Tibial nerve (tissue), 4 donors: ENCODE results near the gene SDK2.
"Not testable (repeated sequence)": the region's sequence is repeated elsewhere in the genome, so short reads cannot be mapped to it uniquely, and the experiment has no call there.

Source experiments
- CTCF ChIP-seq, 5 experiments: fragments of 200-600 bp in 3 of 5; fragments of 450-650 bp in 2 of 5; sonication (generic) in 3 of 5; IDR thresholded peaks; one replicate each; pipeline ENCODE4 v1.5.1; 2016 to 2019; ENCODE audit warnings: antibody characterized with exemption in 5 of 5, mild to moderate bottlenecking in 3 of 5, moderate library complexity in 2 of 5
- EP300 ChIP-seq, 2 donors: sonication (generic); formaldehyde crosslinking; IDR thresholded peaks; one replicate each; pipeline ENCODE4 v1.6.1; 2017; ENCODE audit warnings: antibody characterized with exemption in 2 of 2, mild to moderate bottlenecking in 1 of 2
- POLR2A ChIP-seq, 2 donors: fragments of 450-650 bp; IDR thresholded peaks; one replicate each; pipeline ENCODE4 v1.6.1; 2017; ENCODE audit warnings: antibody characterized with exemption in 2 of 2, mild to moderate bottlenecking in 2 of 2, moderate library complexity in 2 of 2

- peak; percentile 82 to 97 (median 91) for TF ChIP-seq CTCF (IDR thresholded peaks at IDR 0.05)
- not testable (repeated sequence) for TF ChIP-seq POLR2A (IDR thresholded peaks at IDR 0.05)
- peak in 1 of 2 donors; percentile 58 for TF ChIP-seq EP300 (IDR thresholded peaks at IDR 0.05)
Measured at GRCh38 chr17:73369817-73370490, 274.3 kb downstream of the SDK2 start.
